ENCODE data around the gene SERGEF.

DNA sequence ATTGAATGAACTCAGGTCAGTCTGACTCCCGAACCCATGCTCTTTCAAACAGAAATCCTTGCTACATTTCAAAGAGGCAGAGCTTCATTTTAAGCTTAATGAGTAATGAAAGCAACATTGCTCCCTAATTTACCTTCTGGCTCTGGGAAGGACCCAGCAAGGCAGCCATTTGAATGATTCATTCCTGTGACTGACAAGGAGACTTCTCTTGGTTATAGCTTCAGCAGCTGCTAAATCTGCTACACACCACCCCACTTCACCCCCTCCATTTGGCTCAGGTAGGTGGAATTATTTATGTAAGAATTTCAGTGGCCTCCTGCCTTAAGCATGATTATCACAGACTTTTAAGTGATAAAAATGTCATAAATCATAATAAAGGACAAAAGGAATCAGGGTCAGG lies 160.6 kb downstream of the SERGEF start:
- TF ChIP-seq EP300 (IDR thresholded peaks at IDR 0.05) (no peak), POLR2A (IDR thresholded peaks at IDR 0.05) (no peak)
- TF ChIP-seq, protein P1, sequence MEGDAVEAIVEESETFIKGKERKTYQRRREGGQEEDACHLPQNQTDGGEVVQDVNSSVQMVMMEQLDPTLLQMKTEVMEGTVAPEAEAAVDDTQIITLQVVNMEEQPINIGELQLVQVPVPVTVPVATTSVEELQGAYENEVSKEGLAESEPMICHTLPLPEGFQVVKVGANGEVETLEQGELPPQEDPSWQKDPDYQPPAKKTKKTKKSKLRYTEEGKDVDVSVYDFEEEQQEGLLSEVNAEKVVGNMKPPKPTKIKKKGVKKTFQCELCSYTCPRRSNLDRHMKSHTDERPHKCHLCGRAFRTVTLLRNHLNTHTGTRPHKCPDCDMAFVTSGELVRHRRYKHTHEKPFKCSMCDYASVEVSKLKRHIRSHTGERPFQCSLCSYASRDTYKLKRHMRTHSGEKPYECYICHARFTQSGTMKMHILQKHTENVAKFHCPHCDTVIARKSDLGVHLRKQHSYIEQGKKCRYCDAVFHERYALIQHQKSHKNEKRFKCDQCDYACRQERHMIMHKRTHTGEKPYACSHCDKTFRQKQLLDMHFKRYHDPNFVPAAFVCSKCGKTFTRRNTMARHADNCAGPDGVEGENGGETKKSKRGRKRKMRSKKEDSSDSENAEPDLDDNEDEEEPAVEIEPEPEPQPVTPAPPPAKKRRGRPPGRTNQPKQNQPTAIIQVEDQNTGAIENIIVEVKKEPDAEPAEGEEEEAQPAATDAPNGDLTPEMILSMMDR (IDR thresholded peaks at IDR 0.05): no peak

Measured in tibial nerve (tissue), 4 donors.